Measurements from ENCODE around the gene PPARD. TPM values are rescaled to one million over a fixed set of nuclear protein-coding genes. Genes with fewer than 3 reads are reported as not detected.

PPARD gene
- total RNA-seq, 1 experiment from 2014 or later, result 13.8 TPM

- ChIA-PET POLR2A (ENCODE audit: low non-redundant PET) (no interaction called here), CTCF (no interaction called here)
- intact Hi-C loops (cut with micrococcal nuclease; ENCODE audit: unreplicated experiment), result loop anchor here (5.0 kb wide), 1 partner anchor 123 kb away; the partner anchor contains the start of gene PPARD
- no peak for DNase-seq (ENCODE audit: low spot score)
- no TSS peak for BruUV-seq (replicated peaks)
- Histone ChIP-seq H3K27me3 (replicated peaks; ENCODE audit: insufficient read depth, low read depth, low read length, poor library complexity) (no peaks in the 10 kb centered on the region), H3K27ac (ENCODE audit: low read depth, low read length, poor library complexity, severe bottlenecking) (no peak overlapping the region), H3K4me1 (ENCODE audit: insufficient read depth, low read length, poor library complexity, severe bottlenecking) (peaks cover 3% of the 10 kb centered on the region), H3K9me3 (ENCODE audit: low read depth, low read length, poor library complexity, severe bottlenecking) (no peaks in the 10 kb centered on the region), H3K36me3 (ENCODE audit: insufficient read depth, low read length, poor library complexity, severe bottlenecking) (peaks cover 57% of the 10 kb centered on the region), H3K4me3 (ENCODE audit: low read depth, low read length, poor library complexity, severe bottlenecking) (no peak overlapping the region)
- no peak for TF ChIP-seq CTCF (conservative IDR thresholded peaks at IDR 0.05; ENCODE audit: low read depth, low read length)
- no peak for TF ChIP-seq EZH2 (IDR thresholded peaks at IDR 0.05; ENCODE audit: borderline replicate concordance, low read depth, low read length, poor library complexity, severe bottlenecking)
These were observed 123.3 kb downstream of the PPARD start for GRCh38 chr6:35465646-35466045.

GRCh38 chr6:35468181-35468979 is 126.0 kb downstream of the PPARD start, which contains the start of gene RPL10A:
RPL10A (plus strand) TSS chr6:35468401; CDS start chr6:35468435, 34 bp downstream.
- CTCF ChIA-PET, result interaction anchor here (0.8 to 1.2 kb wide), 3 partner anchors 16 to 49 kb away, joined by 3 to 4 read pairs (median 4); partner anchors contain the start of gene FANCE

More at GRCh38 chr6:35468181-35468979, 126.0 kb downstream of the PPARD start, which contains the start of gene RPL10A:
- peaks cover 66% of the 10 kb centered on the region for H3K36me3 ChIP-seq (ENCODE audit: insufficient read depth, low read length, poor library complexity, severe bottlenecking)
- DNase-seq (ENCODE audit: low spot score), result peak; percentile 97
- POLR2A ChIA-PET (ENCODE audit: low non-redundant PET), result no interaction called here
- no TSS peak for BruUV-seq (replicated peaks)
- peak within 1 kb of the TSS; percentile 99 for H3K27ac ChIP-seq (ENCODE audit: low read depth, low read length, poor library complexity, severe bottlenecking)
- H3K9me3 ChIP-seq (ENCODE audit: low read depth, low read length, poor library complexity, severe bottlenecking), result no peaks in the 10 kb centered on the region
- intact Hi-C loops (cut with micrococcal nuclease; ENCODE audit: unreplicated experiment), result loop anchor here (5.0 kb wide), 1 partner anchor 126 kb away; the partner anchor contains the start of gene PPARD
- no peaks in the 10 kb centered on the region for H3K27me3 ChIP-seq (replicated peaks; ENCODE audit: insufficient read depth, low read depth, low read length, poor library complexity)
- peak within 1 kb of the TSS; percentile 99 for H3K4me3 ChIP-seq (ENCODE audit: low read depth, low read length, poor library complexity, severe bottlenecking)
- TF ChIP-seq CTCF (conservative IDR thresholded peaks at IDR 0.05; ENCODE audit: low read depth, low read length) (peak; percentile 99), EZH2 (IDR thresholded peaks at IDR 0.05; ENCODE audit: borderline replicate concordance, low read depth, low read length, poor library complexity, severe bottlenecking) (no peak)
- H3K4me1 ChIP-seq (ENCODE audit: insufficient read depth, low read length, poor library complexity, severe bottlenecking), result peaks cover 17% of the 10 kb centered on the region

Data from A673 (cell line).